Body of pancreas (tissue), 4 donors: Measurements from ENCODE around the gene KIN.

Experiments used
- CTCF ChIP-seq, 7 experiments: fragments of 450-650 bp in 4 of 7; fragments of 200-600 bp in 3 of 7; sonication (generic) in 3 of 7; IDR thresholded peaks; one replicate each; pipeline ENCODE4 v1.5.1; 2016 to 2019; ENCODE audit warnings: antibody characterized with exemption in 7 of 7
- POLR2A ChIP-seq, 3 donors: fragments of 450-650 bp; IDR thresholded peaks; one replicate each; pipeline ENCODE4 v1.6.1; 2016; ENCODE audit warnings: antibody characterized with exemption in 3 of 3, mild to moderate bottlenecking in 2 of 3

DNA sequence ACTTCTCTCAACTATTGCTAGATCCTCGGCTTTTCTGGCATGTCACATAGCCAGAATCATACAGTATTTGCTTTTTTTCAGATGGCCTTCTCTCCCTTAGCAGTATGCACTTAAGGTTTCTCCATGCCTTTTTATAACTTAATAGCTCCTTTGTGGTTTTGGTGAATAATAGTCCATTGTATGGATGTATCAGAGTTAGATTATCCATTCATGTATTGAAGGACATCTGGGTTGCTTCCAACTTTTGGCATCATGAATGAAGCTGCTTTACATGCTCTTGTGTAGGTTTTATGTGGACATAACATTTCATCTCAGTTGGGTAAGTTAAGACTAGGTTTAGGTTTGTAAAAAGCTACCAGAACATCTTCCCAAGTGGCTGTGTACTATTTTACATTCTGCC, 4.7 kb upstream of the KIN start:
- TF ChIP-seq CTCF (IDR thresholded peaks at IDR 0.05) (no peak), POLR2A (IDR thresholded peaks at IDR 0.05) (no peak)
